Ovary (tissue), 9 donors: ENCODE data around the gene IRF1. TPM values are rescaled to one million over a fixed set of nuclear protein-coding genes. Genes with fewer than 3 reads are reported as not detected.
A peak's percentile ranks its signal among the peaks of the same experiment; 100 is the strongest.
"Not testable (repeated sequence)": the region's sequence is repeated elsewhere in the genome, so short reads cannot be mapped to it uniquely, and the experiment has no call there.

Experiments used
- DNase-seq, 5 donors: peaks; one replicate each; pipeline ENCODE4 v3.0.0-alpha.2; 2019 to 2020
- H3K27ac ChIP-seq, 2 donors: fragments of 200-600 bp; one replicate each; pipeline versions ENCODE4 v1.5.1 to v1.8.0; 2019 to 2022
- H3K27me3 ChIP-seq: fragments of 200-600 bp; one replicate; pipeline ENCODE4 v1.8.0; 2022
- H3K36me3 ChIP-seq: fragments of 200-600 bp; sonication (generic); one replicate; pipeline ENCODE4 v1.5.1; 2019
- H3K4me1 ChIP-seq: one replicate; pipeline ENCODE4 v1.8.1; 2013; ENCODE audit warnings: mild to moderate bottlenecking, moderate library complexity; ENCODE audit not compliant: insufficient read depth
- H3K4me3 ChIP-seq: fragments of 200-600 bp; sonication (generic); one replicate; pipeline ENCODE4 v1.5.1; 2017
- H3K9me3 ChIP-seq, 2 donors: fragments of 200-600 bp in 1 of 2; sonication (generic) in 1 of 2; one replicate each; pipeline versions ENCODE4 v1.5.1 to v1.8.1; 2013 to 2019; ENCODE audit warnings: mild to moderate bottlenecking in 1 of 2, moderate library complexity in 1 of 2
- EP300 ChIP-seq: sonication (generic); formaldehyde crosslinking; IDR thresholded peaks from one replicate; pipeline ENCODE4 v1.6.1; 2017; ENCODE audit warnings: antibody characterized with exemption
- POLR2A ChIP-seq: fragments of 450-650 bp; IDR thresholded peaks from one replicate; pipeline ENCODE4 v1.6.1; 2017; ENCODE audit warnings: antibody characterized with exemption, mild to moderate bottlenecking, moderate library complexity
- WGBS, 3 donors: extraction: QIAGEN DNeasy Blood & Tissue Kit in 1 of 3; methylation state at CpG; one replicate each; pipeline versions ENCODE4 v1.1.5 to v1.1.7; 2013 to 2017; 5-methylcytosine and 5-hydroxymethylcytosine counted together
- intact Hi-C, 4 donors: fragments of 100-400 bp; cut with DNase I; formaldehyde crosslinking; loops; one replicate each; pipeline versions ENCODE4 v1.11.0 to v1.15.1; 2022 to 2023
- polyA plus RNA-seq, 2 donors: library from polyadenylated mRNA; stranded (reverse); fragments of 200-250 nt in 1 of 2; fragments of 350-450 nt in 1 of 2; fragmentation: Illumina TruSeq in 1 of 2; extraction: RNeasy Lipid Tissue Mini Kit (QIAGEN cat#74804) in 1 of 2; gene quantifications; one replicate each; pipeline ENCODE4 v1.2.3, GENCODE V29; 2013 to 2014
- total RNA-seq, 7 donors: library from RNA; depleted of rRNA in 2 of 7; stranded (reverse); fragments of >200 nt in 2 of 7; fragmentation: NEBNext Ultra II Directional in 3 of 7; extraction: Animal tissue kit (Norgen Biotek cat#: 25700) in 3 of 7; gene quantifications; one replicate each; pipeline versions ENCODE4 v1.1.0 to v1.2.4, GENCODE V29; 2016 to 2023
- TF ChIP-seq, protein P1 (sequence below), 3 donors: fragments of 450-650 bp in 2 of 3; fragments of 200-600 bp in 1 of 3; IDR thresholded peaks; one replicate each; pipeline versions ENCODE4 v1.5.1 to v1.8.0; 2016 to 2022; ENCODE audit warnings: antibody characterized with exemption in 3 of 3, mild to moderate bottlenecking in 1 of 3
- donor health status: DM: no; HTN: no; CAD: no; lungs with moderate emphysema.
- donor health status: DM: no; HTN: no; CAD: no.
- donor health status: Bipolar disorder and iron deficiency.
- donor health status: DM: yes; HTN: yes; CAD: no.
- donor health status: DM: no; HTN: no; CAD: no.
- donor health status: DM: yes; HTN: yes; CAD: no.

The IRF1 gene
- total and polyA plus RNA-seq, 9 donors, result 17.3 to 126 (median 26.7) TPM

DNA sequence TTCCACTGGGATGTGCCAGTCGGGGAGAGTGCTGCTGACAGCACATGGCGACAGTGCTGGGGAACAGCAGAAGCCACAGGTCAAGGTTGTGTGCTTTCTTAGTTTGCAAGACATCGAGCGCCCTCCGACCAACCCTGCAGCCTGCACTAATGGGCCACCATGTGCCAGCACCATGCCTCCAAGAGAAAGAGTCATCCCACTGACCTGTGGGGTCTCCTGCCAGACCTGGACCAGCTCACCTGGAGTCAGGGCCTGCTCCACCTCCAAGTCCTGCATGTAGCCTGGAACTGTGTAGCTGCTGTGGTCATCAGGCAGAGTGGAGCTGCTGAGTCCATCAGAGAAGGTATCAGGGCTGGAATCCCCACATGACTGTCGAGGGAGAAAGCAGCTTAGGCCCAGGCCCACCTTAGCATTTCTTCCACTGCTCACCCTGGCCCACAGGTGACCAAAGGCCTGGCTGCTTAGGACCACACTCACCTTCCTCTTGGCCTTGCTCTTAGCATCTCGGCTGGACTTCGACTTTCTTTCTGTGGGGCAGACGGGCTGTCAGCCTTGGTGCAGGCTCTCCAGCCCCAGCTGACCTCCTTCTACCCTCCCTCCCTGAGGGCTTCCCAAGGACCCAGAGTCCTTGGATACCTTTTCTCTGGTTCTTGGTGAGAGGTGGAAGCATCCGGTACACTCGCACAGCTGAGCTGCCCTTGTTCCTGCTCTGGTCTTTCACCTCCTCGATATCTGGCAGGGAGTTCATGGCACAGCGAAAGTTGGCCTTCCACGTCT is 4.1 kb downstream of the IRF1 start:
- no peak for TF ChIP-seq EP300
- TF ChIP-seq, protein P1, sequence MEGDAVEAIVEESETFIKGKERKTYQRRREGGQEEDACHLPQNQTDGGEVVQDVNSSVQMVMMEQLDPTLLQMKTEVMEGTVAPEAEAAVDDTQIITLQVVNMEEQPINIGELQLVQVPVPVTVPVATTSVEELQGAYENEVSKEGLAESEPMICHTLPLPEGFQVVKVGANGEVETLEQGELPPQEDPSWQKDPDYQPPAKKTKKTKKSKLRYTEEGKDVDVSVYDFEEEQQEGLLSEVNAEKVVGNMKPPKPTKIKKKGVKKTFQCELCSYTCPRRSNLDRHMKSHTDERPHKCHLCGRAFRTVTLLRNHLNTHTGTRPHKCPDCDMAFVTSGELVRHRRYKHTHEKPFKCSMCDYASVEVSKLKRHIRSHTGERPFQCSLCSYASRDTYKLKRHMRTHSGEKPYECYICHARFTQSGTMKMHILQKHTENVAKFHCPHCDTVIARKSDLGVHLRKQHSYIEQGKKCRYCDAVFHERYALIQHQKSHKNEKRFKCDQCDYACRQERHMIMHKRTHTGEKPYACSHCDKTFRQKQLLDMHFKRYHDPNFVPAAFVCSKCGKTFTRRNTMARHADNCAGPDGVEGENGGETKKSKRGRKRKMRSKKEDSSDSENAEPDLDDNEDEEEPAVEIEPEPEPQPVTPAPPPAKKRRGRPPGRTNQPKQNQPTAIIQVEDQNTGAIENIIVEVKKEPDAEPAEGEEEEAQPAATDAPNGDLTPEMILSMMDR (IDR thresholded peaks at IDR 0.05), result no peak
- no peak for TF ChIP-seq POLR2A
- peak in 3 of 5 donors; percentile 14 to 26 (median 19) for DNase-seq
- peaks cover 13% of the 10 kb centered on the region for H3K4me1 ChIP-seq
- 81 to 90% (median 85%) methylated on average over 14 of the region's 14 CpGs for WGBS, 3 donors
- no peak overlapping the region for H3K27ac ChIP-seq
- H3K27me3 ChIP-seq, result no peaks in the 10 kb centered on the region
- no peaks in the 10 kb centered on the region for H3K36me3 ChIP-seq
- intact Hi-C loops, result loop anchor here in 1 of 4 donors (5.0 kb wide), 1 partner anchor 64 kb away; no protein-coding TSS in a partner anchor
- H3K9me3 ChIP-seq, result no peaks in the 10 kb centered on the region
- H3K4me3 ChIP-seq, result no peak overlapping the region

DNA sequence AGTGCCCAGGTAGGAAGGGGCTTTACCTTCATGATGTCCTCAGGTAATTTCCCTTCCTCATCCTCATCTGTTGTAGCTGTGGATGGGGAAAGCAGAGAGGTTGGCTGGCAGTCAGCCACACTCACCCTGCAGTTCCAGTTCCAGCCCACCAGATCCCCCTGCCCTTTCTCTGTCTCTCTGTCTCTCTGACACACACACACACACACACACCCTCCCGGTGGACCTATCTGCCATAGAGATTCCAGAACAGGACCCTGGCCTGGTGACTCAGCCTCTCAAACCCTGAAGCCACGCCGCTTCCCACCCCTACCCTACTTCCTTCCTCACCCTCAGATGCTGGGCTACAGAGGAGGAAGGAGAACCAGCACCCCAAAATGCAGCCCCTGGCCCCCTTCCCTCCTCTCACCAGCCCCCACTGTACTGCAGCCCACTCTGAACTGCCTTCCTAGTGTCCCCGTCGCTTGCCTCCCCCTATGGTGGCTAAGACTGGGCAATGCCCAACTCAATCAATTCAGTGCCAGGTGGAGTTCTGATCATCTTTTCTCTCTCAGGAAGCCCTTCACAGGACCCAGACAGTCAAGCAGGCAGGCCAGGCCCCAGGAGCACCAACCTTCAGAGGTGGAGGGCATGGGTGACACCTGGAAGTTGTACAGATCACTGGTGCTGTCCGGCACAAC is 4.8 kb downstream of the IRF1 start:
- 70 to 85% (median 76%) methylated on average over 6 of the region's 6 CpGs for WGBS, 3 donors
- Histone ChIP-seq H3K27me3 (no peaks in the 10 kb centered on the region), H3K4me1 (peaks cover 10% of the 10 kb centered on the region), H3K9me3 (no peaks in the 10 kb centered on the region), H3K36me3 (no peaks in the 10 kb centered on the region), H3K27ac (no peak overlapping the region), H3K4me3 (no peak overlapping the region)
- DNase-seq, result peak in 2 of 5 donors; percentile 18 to 28
- TF ChIP-seq POLR2A (no peak), EP300 (no peak)
- TF ChIP-seq, protein P1 (IDR thresholded peaks at IDR 0.05), result no peak
- intact Hi-C loops, result loop anchor here in 1 of 4 donors (5.0 kb wide), 1 partner anchor 63 kb away; no protein-coding TSS in a partner anchor

DNA sequence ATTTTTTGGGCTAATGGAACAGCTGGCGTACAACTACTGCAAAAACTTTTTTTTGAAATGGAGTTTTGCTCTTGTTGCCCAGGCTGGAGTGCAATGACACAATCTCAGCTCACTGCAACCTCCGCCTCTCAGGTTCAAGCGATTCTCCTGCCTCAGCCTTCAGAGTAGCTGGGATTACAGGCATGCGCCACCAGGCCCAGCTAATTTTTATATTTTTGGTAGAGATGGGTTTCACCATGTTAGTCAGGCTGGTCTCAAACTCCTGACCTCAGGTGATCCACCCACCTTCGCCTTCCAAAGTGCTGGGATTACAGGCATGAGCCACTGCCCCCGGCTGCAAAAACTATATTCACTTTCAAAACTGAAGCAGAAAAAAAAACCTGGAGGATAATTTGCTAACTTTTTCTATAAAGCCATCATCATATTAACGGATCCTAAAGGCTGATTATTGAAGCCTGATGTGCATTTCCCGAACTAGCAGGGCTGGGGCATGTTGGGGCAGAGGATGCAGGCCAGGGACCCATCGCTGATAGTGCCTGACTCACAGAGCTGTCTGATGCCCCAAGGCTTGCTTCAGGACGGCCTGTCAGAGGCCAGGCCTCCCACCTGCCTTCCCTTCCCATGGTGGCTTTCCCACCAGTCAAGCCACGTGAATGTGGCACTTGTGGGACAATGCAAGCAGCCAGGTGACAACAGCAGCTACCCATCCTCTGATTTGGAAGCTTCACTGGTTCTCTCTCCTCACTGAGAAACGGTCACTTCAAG is 5.5 kb downstream of the IRF1 start:
- H3K36me3 ChIP-seq, H3K27ac ChIP-seq, H3K9me3 ChIP-seq, H3K27me3 ChIP-seq, H3K4me3 ChIP-seq: not testable (repeated sequence)
- 85 to 91% (median 88%) methylated on average over 12 of the region's 12 CpGs for WGBS, 3 donors
- peak in 4 of 5 donors; percentile 3 to 19 (median 10) for DNase-seq
- H3K4me1 ChIP-seq, result peaks cover 10% of the 10 kb centered on the region
- intact Hi-C loops, result loop anchor here in 1 of 4 donors (5.0 kb wide), 1 partner anchor 63 kb away; no protein-coding TSS in a partner anchor

DNA sequence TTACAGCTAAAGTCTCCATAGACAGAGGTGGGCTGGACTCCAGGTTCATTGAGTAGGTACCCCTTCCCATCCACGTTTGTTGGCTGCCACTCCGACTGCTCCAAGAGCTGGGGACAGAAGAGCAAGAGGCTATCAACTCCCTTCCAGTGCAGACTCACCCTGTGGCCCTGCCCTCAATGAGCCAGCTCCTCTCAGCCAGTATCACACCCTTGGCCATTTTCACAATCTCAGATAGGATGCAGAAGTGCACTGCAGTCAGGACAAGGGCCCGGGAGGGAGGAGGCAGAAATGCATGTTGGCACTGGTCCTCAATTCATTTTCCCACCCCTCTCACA is 6.2 kb downstream of the IRF1 start:
- no peak for TF ChIP-seq POLR2A
- TF ChIP-seq, protein P1 (IDR thresholded peaks at IDR 0.05), result no peak
- TF ChIP-seq EP300, result no peak
- Histone ChIP-seq H3K4me3 (no peak overlapping the region), H3K27me3 (no peaks in the 10 kb centered on the region), H3K27ac (no peak overlapping the region), H3K36me3 (no peaks in the 10 kb centered on the region), H3K4me1 (peaks cover 8% of the 10 kb centered on the region), H3K9me3 (no peaks in the 10 kb centered on the region)
- peak in 2 of 5 donors; percentile 8 to 21 for DNase-seq
- WGBS, 3 donors, result 47 to 59% (median 51%) methylated on average over 3 of the region's 3 CpGs
- intact Hi-C loops, result no loop called here
